Naive B cell (primary cell): ENCODE data around the gene USP12. TPM values are rescaled to one million over a fixed set of nuclear protein-coding genes. Genes with fewer than 3 reads are reported as not detected.

Source experiments
- ATAC-seq, 2 donors: fragments of 150-1000 bp; cut with Tn5 transposase; 2 replicates each; pipeline ENCODE4 v1.10.0; 2021; ENCODE audit warnings: low read depth in 2 of 2, mild to moderate bottlenecking in 2 of 2, moderate library complexity in 2 of 2
- DNase-seq: peaks from one replicate; pipeline ENCODE4 v3.0.0; 2022
- H3K27ac Mint-ChIP-seq, 6 donors: one replicate each; pipeline ENCODE4 v1.8.0; 2020 to 2022; ENCODE audit warnings: mild to moderate bottlenecking in 6 of 6, mixed read lengths in 6 of 6, moderate library complexity in 5 of 6, inconsistent platforms in 2 of 6
- H3K27me3 Mint-ChIP-seq, 3 donors: one replicate each; pipeline ENCODE4 v1.8.0; 2021 to 2022; ENCODE audit warnings: mixed read lengths in 3 of 3, mild to moderate bottlenecking in 1 of 3
- H3K36me3 Mint-ChIP-seq, 2 donors: one replicate each; pipeline ENCODE4 v1.8.0; 2020 to 2022; ENCODE audit warnings: mixed read lengths in 2 of 2, inconsistent platforms in 1 of 2, mild to moderate bottlenecking in 1 of 2
- H3K4me1 Mint-ChIP-seq, 3 donors: one replicate each; pipeline ENCODE4 v1.8.0; 2020 to 2022; ENCODE audit warnings: mixed read lengths in 3 of 3, inconsistent platforms in 1 of 3, mild to moderate bottlenecking in 1 of 3, moderate library complexity in 1 of 3
- H3K4me3 Mint-ChIP-seq, 8 donors: one replicate each; pipeline ENCODE4 v1.8.0; 2020 to 2022; ENCODE audit warnings: mild to moderate bottlenecking in 8 of 8, mixed read lengths in 8 of 8, moderate library complexity in 8 of 8, inconsistent platforms in 2 of 8
- H3K9me3 Mint-ChIP-seq, 7 donors: one replicate each; pipeline ENCODE4 v1.8.0; 2020 to 2022; ENCODE audit warnings: mixed read lengths in 7 of 7, mild to moderate bottlenecking in 5 of 7, inconsistent platforms in 2 of 7, moderate library complexity in 1 of 7
- polyA plus RNA-seq, 6 donors: library from polyadenylated mRNA; unstranded; fragments of 300-500 nt; fragmentation: Illumina TruSeq; gene quantifications; one replicate each; pipeline ENCODE4 v1.2.3, GENCODE V29; 2021; ENCODE audit warnings: low read depth in 6 of 6

The USP12 gene
- polyA plus RNA-seq, 6 donors from 2014 or later, result 49.1 to 91.6 (median 58.2) TPM

DNA sequence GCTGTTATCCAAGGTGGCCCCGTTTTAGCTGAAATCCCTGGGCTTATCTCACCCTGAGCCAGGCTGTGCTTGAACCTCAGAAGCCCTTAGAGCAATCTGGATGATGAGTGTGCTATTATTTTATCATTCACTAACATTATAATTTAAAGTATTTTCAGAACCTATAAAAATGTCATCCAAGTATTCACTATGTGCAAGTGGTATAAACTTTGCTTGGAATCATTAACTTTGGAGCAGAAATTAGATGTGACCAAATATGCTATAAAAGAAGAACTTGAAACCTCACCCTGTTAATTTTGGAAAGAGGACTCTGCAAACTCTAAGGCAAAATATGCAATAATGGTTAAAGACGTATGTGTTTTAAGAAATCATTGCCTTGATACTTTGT lies 147.5 kb downstream of the USP12 start:
- no peak overlapping the region for H3K4me3 Mint-ChIP-seq
- no peak overlapping the region for H3K27ac Mint-ChIP-seq
- peaks cover 14 to 40% (median 22%) of the 10 kb centered on the region in 3 donors for H3K4me1 Mint-ChIP-seq
- no peaks in the 10 kb centered on the region for H3K36me3 Mint-ChIP-seq
- H3K9me3 Mint-ChIP-seq, result peaks cover 0 to under 1% (median 0%) of the 10 kb centered on the region in 7 donors
- H3K27me3 Mint-ChIP-seq, result peaks cover 0 to 20% (median 0%) of the 10 kb centered on the region in 3 donors
- DNase-seq (no peak), ATAC-seq (no peak)

DNA sequence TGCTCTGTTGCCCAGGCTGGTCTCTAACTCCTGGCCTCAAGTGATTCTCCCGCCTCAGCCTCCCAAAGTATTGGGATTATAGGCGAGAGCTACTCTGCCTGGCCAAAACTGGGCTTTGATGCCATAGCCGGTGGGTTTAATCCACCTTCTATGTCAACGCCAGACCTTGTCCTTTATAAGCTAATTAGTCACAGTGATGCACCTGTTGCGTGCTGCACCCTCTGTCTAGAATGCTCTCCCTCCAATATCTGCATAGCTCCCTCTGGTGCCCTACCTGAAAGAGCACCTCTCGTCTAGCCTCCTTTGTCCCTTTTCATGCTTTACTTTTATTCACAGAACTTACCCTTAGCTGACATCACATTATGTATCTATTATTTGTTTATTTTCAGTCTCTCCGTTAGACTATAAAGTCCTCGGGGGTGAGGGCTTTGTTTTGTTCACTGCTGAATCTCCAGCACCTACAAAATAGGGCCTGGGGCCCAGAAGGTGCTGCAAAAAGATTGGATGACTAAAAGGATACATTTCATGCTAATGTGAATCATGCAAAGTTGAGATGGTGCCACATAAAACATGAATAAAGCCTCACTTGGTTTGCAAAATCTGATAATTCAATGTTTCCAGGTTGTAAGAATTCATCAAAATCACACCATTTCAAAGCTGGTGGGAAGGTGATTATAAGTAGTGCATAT lies 148.1 kb downstream of the USP12 start:
- H3K9me3 Mint-ChIP-seq, result peaks cover 0 to 1% (median 0%) of the 10 kb centered on the region in 7 donors
- peaks cover 14 to 40% (median 22%) of the 10 kb centered on the region in 3 donors for H3K4me1 Mint-ChIP-seq
- DNase-seq (no peak), ATAC-seq (no peak)
- peaks cover 0 to 15% (median 0%) of the 10 kb centered on the region in 3 donors for H3K27me3 Mint-ChIP-seq
- H3K36me3 Mint-ChIP-seq, result no peaks in the 10 kb centered on the region
- peak overlapping the region in 1 of 6 donors; percentile 49 for H3K27ac Mint-ChIP-seq
- H3K4me3 Mint-ChIP-seq, result no peak overlapping the region

DNA sequence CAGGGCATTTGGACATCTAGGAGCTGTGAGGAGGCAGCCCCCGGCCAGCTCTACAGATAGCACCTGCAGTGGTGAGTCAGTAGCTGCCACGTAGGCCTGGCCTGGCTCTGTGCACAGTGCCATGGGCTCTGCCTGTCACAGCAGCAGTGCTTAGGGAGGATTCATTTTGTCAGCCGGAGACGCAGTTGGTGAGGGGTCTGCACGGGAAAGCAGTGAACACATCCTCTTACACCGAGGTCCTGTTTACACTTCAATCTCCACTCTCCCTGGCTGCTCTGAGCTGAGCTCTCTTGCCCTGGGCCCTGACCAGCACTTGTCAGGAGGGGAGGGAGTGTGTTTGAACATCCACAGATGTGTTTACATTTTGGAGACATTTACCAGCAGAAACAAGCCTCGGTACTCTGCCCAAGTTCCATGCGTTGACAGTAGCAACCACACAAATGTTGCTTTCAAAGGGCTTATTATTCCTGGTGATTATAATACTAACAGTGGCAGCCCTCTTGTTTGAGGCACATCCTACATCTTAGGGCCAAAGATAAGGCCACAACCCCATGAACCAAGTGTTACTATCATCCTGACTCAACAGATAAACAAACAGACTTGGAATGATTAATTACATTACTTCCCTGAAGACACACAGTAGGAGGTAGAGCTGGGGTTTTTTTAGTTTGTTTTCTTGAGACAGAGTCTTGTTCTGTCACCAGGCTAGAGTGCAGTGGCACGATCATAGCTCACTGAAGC lies 148.9 kb downstream of the USP12 start:
- Mint-ChIP-seq H3K4me3 (no peak overlapping the region), H3K9me3 (peaks cover 0 to 1% (median 0%) of the 10 kb centered on the region in 7 donors), H3K36me3 (no peaks in the 10 kb centered on the region), H3K27me3 (peaks cover 0 to 13% (median 0%) of the 10 kb centered on the region in 3 donors), H3K27ac (no peak overlapping the region), H3K4me1 (peaks cover 14 to 40% (median 22%) of the 10 kb centered on the region in 3 donors)
- ATAC-seq (no peak), DNase-seq (no peak)

DNA sequence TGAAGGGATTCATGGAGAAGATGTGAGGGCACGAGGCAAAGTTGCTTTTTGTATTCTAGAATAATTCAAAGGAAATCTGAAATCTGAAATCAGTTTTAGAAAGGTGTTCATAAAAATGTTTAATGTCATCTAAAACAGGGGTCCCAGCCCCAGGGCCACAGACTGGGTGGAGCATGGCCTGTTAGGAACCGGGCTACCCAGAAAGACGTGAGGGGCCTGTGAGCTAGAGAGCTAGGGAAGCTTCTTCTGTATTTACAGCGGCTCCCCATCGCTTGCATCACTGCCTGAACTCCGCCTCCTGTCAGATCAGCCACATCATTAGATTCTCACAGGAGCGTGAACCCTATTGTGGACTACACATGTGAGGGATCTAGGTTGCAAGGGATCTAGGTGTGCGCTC lies 151.2 kb downstream of the USP12 start:
- Mint-ChIP-seq H3K4me3 (no peak overlapping the region), H3K36me3 (no peaks in the 10 kb centered on the region), H3K27me3 (no peaks in the 10 kb centered on the region), H3K4me1 (peaks cover 5 to 17% (median 10%) of the 10 kb centered on the region in 3 donors), H3K9me3 (peaks cover 0 to 1% (median 0%) of the 10 kb centered on the region in 7 donors), H3K27ac (peak overlapping the region in 1 of 6 donors; percentile 80)
- DNase-seq, result no peak
- no peak for ATAC-seq

DNA sequence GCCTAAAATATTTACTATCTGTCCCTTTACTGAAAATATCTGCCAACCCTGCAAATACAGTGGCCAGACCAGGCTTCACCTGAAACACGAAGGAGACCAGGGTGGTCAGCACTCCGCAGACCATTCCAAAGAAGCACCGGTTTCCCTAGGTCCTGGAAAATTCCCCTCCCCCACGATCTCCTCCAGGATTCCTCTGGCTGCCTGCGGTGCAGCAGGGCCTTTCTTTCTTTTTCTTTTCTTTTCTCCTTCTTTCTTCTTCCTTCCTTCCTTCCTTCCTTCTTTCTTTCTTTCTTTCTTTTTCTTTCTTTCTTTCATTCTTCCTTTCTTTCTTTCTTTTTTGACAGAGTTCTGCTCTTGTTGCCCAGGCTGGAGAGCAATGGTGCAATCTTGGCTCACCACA lies 152.7 kb downstream of the USP12 start:
- DNase-seq, result no peak
- Mint-ChIP-seq H3K27me3 (peaks cover 0 to 8% (median 5%) of the 10 kb centered on the region in 3 donors), H3K4me3 (no peak overlapping the region), H3K9me3 (peaks cover 0 to 1% (median 0%) of the 10 kb centered on the region in 7 donors), H3K36me3 (peaks cover 0 to 7% of the 10 kb centered on the region in 2 donors), H3K4me1 (peaks cover 0 to 3% (median 3%) of the 10 kb centered on the region in 3 donors), H3K27ac (peak overlapping the region in 1 of 6 donors; percentile 71)
- ATAC-seq, result no peak

DNA sequence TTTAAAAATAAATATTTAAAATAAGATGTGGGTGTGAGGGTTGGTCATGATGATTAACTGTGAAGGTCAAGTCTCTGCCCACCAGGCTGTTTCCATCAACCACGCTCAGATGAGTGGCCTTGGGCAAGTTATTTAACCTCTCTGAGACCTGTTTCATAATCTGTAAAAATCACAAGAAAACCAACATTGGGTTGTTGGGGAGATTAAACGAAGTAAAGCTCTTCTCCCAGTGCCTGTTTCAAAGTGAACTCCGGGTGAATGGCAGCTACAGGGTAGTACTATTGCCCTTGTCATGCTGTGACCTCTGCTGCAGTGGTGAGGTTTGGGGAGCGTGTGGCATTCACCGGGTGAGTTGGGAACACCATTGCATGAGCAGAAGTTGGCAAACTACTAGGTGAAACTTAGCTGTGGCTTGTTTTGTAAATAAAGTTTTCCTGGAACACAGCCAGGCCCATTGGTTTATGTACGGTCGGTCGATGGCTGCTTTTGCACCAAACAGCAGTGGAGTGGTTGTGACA lies 153.2 kb downstream of the USP12 start:
- Mint-ChIP-seq H3K4me3 (no peak overlapping the region), H3K4me1 (peaks cover 0 to 3% (median 3%) of the 10 kb centered on the region in 3 donors), H3K36me3 (peaks cover 0 to 7% of the 10 kb centered on the region in 2 donors), H3K9me3 (peaks cover 0 to 1% (median 0%) of the 10 kb centered on the region in 7 donors), H3K27me3 (peaks cover 0 to 8% (median 5%) of the 10 kb centered on the region in 3 donors), H3K27ac (peak overlapping the region in 1 of 6 donors; percentile 25)
- DNase-seq, result no peak
- ATAC-seq, result no peak

DNA sequence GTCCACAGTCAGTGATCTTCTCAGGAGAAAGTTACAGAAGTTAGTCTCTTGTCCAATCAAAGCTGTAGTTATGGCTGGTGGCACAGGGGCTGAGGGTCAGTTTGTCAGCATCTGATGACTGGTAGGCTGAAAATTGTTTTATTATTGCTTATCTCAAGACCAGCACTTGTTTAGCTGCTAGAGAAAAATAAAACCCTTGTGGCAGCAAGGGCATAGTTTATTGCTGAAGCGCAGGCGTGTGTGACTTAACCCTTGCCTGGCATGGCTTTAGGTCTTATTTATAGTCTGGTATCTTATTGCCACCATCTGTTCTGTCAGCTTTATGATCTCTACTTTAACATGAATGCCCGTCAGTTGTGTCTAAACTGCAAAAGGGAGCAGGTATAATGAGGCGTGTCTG lies 154.7 kb downstream of the USP12 start:
- no peak for DNase-seq
- H3K27me3 Mint-ChIP-seq, result peaks cover 0 to 8% (median 5%) of the 10 kb centered on the region in 3 donors
- H3K27ac Mint-ChIP-seq, result no peak overlapping the region
- H3K4me3 Mint-ChIP-seq, result no peak overlapping the region
- H3K36me3 Mint-ChIP-seq, result peaks cover 0 to 7% of the 10 kb centered on the region in 2 donors
- ATAC-seq, result no peak
- peaks cover 0 to 3% (median 3%) of the 10 kb centered on the region in 3 donors for H3K4me1 Mint-ChIP-seq
- H3K9me3 Mint-ChIP-seq, result peaks cover 0 to 1% (median 0%) of the 10 kb centered on the region in 7 donors

Other genes starting within 250 kb of the USP12 start
- 1,000 to 10,000 TPM; 5,049 to 7,554 (median 6,763) TPM for gene RPL21, start 79.7 kb upstream of the USP12 start, polyA plus RNA-seq
- gene RASL11A, start 99.0 kb upstream of the USP12 start, polyA plus RNA-seq, result 10 to 100 TPM in 2 of 6 donors, 1 to 10 TPM in 3, not detected in 1; 1.2 to 15.9 (median 9.5) TPM